K562 (cell line): ENCODE data around the gene CAPRIN2. TPM values are rescaled to one million over a fixed set of nuclear protein-coding genes. Genes with fewer than 3 reads are reported as not detected.
A peak's percentile ranks its signal among the peaks of the same experiment; 100 is the strongest.

Source experiments
- ATF7 ChIP-seq: fragments of 450-650 bp; IDR thresholded peaks from 2 replicates; pipeline ENCODE4 v1.7.1; 2014; ENCODE audit warnings: mild to moderate bottlenecking, moderate library complexity
- BMI1 ChIP-seq: fragments of 150-350 bp; IDR thresholded peaks from 2 replicates; pipeline ENCODE4 v1.6.1; 2014; ENCODE audit warnings: low read length
- FOXJ2 ChIP-seq: fragments of 200-800 bp; sonication (Bioruptor generic); IDR thresholded peaks from 2 replicates; pipeline ENCODE4 v1.6.1; 2016; ENCODE audit warnings: missing genetic modification characterization, missing compliant biosample characterization
- KLF10 ChIP-seq: fragments of 250-450 bp; sonication (Bioruptor Pico); IDR thresholded peaks from 2 replicates; pipeline ENCODE4 v1.6.1; 2021; ENCODE audit warnings: matching md5 sums
- MAFK ChIP-seq: IDR thresholded peaks from 2 replicates; pipeline ENCODE4 v1.6.1; 2011; ENCODE audit warnings: low read length, improper control_type of control experiment
- PHB2 ChIP-seq: fragments of 450-650 bp; IDR thresholded peaks from 2 replicates; pipeline ENCODE4 v1.6.1; 2017; ENCODE audit warnings: low read depth
- RBM17 ChIP-seq: fragments of 200-400 bp; formaldehyde crosslinking; IDR thresholded peaks from 2 replicates; pipeline ENCODE4 v1.6.1; 2017; ENCODE audit warnings: low read depth, mild to moderate bottlenecking, low read length, borderline replicate concordance
- SUPT5H ChIP-seq: fragments of 450-650 bp; IDR thresholded peaks from 2 replicates; pipeline ENCODE4 v1.6.1; 2016
- VEZF1 ChIP-seq: fragments of 200-800 bp; sonication (Bioruptor generic); IDR thresholded peaks from 2 replicates; pipeline ENCODE4 v1.6.1; 2017; ENCODE audit warnings: missing genetic modification characterization, missing compliant biosample characterization
- ZBTB40 ChIP-seq, 2 experiments: fragments of 450-650 bp in 1 of 2; sonication (generic) in 1 of 2; formaldehyde crosslinking in 1 of 2; IDR thresholded peaks; 2 replicates each; pipeline versions ENCODE4 v1.7.1 to v1.9.0; 2016 to 2022; ENCODE audit warnings: inconsistent platforms in 1 of 2, mild to moderate bottlenecking in 1 of 2, missing genetic modification reagents in 1 of 2
- ZC3H4 ChIP-seq: sonication (generic); formaldehyde crosslinking; IDR thresholded peaks from 2 replicates; pipeline ENCODE4 v1.9.0; 2021; ENCODE audit warnings: missing genetic modification reagents, borderline replicate concordance
- ZNF146 ChIP-seq: IDR thresholded peaks from one replicate; pipeline ENCODE4 v1.6.1; 2018; ENCODE audit warnings: missing compliant biosample characterization; ENCODE audit not compliant: unreplicated experiment
- ZNF23 ChIP-seq: fragments of 250-450 bp; sonication (Bioruptor Pico); IDR thresholded peaks from 2 replicates; pipeline ENCODE4 v1.4.0; 2020; ENCODE audit warnings: mild to moderate bottlenecking
- ZNF830 ChIP-seq: fragments of 250-450 bp; sonication (Bioruptor Pico); IDR thresholded peaks from 2 replicates; pipeline ENCODE4 v1.5.0; 2021; ENCODE audit warnings: mild to moderate bottlenecking
- polyA plus RNA-seq, 8 experiments: library from polyadenylated mRNA; depleted of rRNA in 4 of 8; stranded (reverse) in 5 of 8; unstranded in 3 of 8; fragments of >200 nt; fragmentation: Nextera tagmentation in 2 of 8; fragmentation: Illumina TruSeq in 1 of 8; extraction: Ambion mirVana in 2 of 8; extraction: Trizol in 1 of 8; gene quantifications; 2 replicates each; pipeline versions ENCODE4 v1.2.1 to v1.2.3, GENCODE V29; 2011 to 2014; ENCODE audit warnings: inconsistent platforms in 1 of 8, missing spikeins in 1 of 8
- total RNA-seq, 7 experiments: library from RNA; depleted of rRNA in 6 of 7; stranded (reverse); fragments of >200 nt in 6 of 7; fragmentation: Illumina TruSeq in 2 of 7; extraction: Trizol in 2 of 7; gene quantifications; 2 replicates each; pipeline versions ENCODE4 v1.2.1 to v1.2.3, GENCODE V29; 2011 to 2021; ENCODE audit warnings: low replicate concordance in 1 of 7
- TF ChIP-seq, protein P1 (sequence below): fragments of 450-650 bp; conservative IDR thresholded peaks from 2 replicates; pipeline ENCODE4 v1.6.1; 2016; ENCODE audit warnings: missing genetic modification characterization, low read depth, mild to moderate bottlenecking, missing compliant biosample characterization, moderate library complexity

Gene CAPRIN2
- total and polyA plus RNA-seq, 9 of the 15 experiments (the other 6 are each of a cell fraction or from before 2014, with no cell fraction given), result 2.3 to 14.5 (median 8.9) TPM

- TF ChIP-seq VEZF1 (peak; percentile 87), ZNF23 (CRISPR knock-in tag) (no peak), KLF10 (CRISPR knock-in tag) (no peak), ZBTB40 (IDR thresholded peaks at IDR 0.05) (peak; percentile 89), ZBTB40 (CRISPR knock-in tag; IDR thresholded peaks at IDR 0.05) (no peak), SUPT5H (peak; percentile 82), FOXJ2 (tag) (peak; percentile 78), ATF7 (peak; percentile 68), RBM17 (no peak), MAFK (no peak), BMI1 (no peak), ZNF830 (CRISPR knock-in tag) (no peak), ZNF146 (no peak), ZC3H4 (CRISPR knock-in tag) (no peak), PHB2 (no peak)
- TF ChIP-seq, protein P1, sequence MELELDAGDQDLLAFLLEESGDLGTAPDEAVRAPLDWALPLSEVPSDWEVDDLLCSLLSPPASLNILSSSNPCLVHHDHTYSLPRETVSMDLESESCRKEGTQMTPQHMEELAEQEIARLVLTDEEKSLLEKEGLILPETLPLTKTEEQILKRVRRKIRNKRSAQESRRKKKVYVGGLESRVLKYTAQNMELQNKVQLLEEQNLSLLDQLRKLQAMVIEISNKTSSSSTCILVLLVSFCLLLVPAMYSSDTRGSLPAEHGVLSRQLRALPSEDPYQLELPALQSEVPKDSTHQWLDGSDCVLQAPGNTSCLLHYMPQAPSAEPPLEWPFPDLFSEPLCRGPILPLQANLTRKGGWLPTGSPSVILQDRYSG, result no peak
These were observed 59.3 kb downstream of the CAPRIN2 start, which contains the start of gene IPO8 (continued) for GRCh38 chr12:30695199-30696102.
